NB4 (cell line): Measurements from ENCODE around the gene DUS3L.

Experiments
- DNase-seq: peaks from one replicate; pipeline ENCODE4 v3.0.0; 2010; ENCODE audit warnings: low read depth
- H3K4me3 ChIP-seq: one replicate; pipeline ENCODE4 v1.5.1; 2011; ENCODE audit warnings: mild to moderate bottlenecking, low read depth, low read length, moderate library complexity
- MYC ChIP-seq: IDR thresholded peaks from 2 replicates; pipeline ENCODE4 v1.6.1; 2011; ENCODE audit warnings: low read depth, low read length
- POLR2A ChIP-seq: IDR thresholded peaks from 2 replicates; pipeline ENCODE4 v1.6.1; 2011; ENCODE audit warnings: mild to moderate bottlenecking; ENCODE audit not compliant: insufficient read length; ENCODE audit errors: extremely low read depth
- TF ChIP-seq, protein P1 (sequence below): IDR thresholded peaks from one replicate; pipeline ENCODE4 v1.5.1; 2012; ENCODE audit warnings: low read depth, low read length
- TF ChIP-seq, protein P2 (sequence below): IDR thresholded peaks from 2 replicates; pipeline ENCODE4 v1.6.1; 2011; ENCODE audit warnings: low read depth, low read length

DUS3L gene

GRCh38 chr19:5832527-5833216 is 41.7 kb upstream of the DUS3L start:
- no peak overlapping the region for H3K4me3 ChIP-seq
- DNase-seq: no peak
- TF ChIP-seq, protein P1, sequence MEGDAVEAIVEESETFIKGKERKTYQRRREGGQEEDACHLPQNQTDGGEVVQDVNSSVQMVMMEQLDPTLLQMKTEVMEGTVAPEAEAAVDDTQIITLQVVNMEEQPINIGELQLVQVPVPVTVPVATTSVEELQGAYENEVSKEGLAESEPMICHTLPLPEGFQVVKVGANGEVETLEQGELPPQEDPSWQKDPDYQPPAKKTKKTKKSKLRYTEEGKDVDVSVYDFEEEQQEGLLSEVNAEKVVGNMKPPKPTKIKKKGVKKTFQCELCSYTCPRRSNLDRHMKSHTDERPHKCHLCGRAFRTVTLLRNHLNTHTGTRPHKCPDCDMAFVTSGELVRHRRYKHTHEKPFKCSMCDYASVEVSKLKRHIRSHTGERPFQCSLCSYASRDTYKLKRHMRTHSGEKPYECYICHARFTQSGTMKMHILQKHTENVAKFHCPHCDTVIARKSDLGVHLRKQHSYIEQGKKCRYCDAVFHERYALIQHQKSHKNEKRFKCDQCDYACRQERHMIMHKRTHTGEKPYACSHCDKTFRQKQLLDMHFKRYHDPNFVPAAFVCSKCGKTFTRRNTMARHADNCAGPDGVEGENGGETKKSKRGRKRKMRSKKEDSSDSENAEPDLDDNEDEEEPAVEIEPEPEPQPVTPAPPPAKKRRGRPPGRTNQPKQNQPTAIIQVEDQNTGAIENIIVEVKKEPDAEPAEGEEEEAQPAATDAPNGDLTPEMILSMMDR: no peak
- TF ChIP-seq, protein P2, sequence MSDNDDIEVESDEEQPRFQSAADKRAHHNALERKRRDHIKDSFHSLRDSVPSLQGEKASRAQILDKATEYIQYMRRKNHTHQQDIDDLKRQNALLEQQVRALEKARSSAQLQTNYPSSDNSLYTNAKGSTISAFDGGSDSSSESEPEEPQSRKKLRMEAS: no peak
- TF ChIP-seq MYC (no peak), POLR2A (no peak)

DNA sequence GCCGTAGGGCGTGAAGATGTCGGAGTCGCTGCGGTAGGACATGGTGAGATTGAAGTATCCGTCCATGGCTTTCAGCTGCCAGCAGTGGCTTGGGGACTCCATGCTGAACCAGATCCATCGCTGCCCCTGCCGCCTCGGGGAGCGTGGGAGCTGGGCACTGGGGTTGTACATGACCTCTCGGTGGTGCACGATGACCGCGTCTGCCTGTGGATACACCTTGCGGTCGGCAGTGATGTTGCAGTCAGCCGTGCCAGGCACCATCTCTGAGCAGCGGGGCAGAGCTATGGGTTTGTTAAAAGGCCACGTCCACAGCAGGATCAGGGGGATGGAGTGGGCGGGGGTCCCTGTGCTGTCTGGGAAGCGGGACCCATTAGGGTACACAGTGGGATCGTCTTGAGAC is 41.1 kb upstream of the DUS3L start:
- DNase-seq: no peak
- H3K4me3 ChIP-seq: no peak overlapping the region
- TF ChIP-seq MYC (no peak), POLR2A (no peak)
- TF ChIP-seq, protein P2: no peak
- TF ChIP-seq, protein P1: no peak

- TF ChIP-seq MYC (no peak), POLR2A (no peak)
- TF ChIP-seq, protein P2: no peak
- H3K4me3 ChIP-seq: no peak overlapping the region
- DNase-seq: no peak
Measured at GRCh38 chr19:5831159-5831558, 40.2 kb upstream of the DUS3L start.

GRCh38 chr19:5829567-5830310 is 38.8 kb upstream of the DUS3L start:
- DNase-seq: no peak
- TF ChIP-seq, protein P2: no peak
- TF ChIP-seq POLR2A (no peak), MYC (no peak)
- TF ChIP-seq, protein P1: no peak
- H3K4me3 ChIP-seq: no peak overlapping the region

DNA sequence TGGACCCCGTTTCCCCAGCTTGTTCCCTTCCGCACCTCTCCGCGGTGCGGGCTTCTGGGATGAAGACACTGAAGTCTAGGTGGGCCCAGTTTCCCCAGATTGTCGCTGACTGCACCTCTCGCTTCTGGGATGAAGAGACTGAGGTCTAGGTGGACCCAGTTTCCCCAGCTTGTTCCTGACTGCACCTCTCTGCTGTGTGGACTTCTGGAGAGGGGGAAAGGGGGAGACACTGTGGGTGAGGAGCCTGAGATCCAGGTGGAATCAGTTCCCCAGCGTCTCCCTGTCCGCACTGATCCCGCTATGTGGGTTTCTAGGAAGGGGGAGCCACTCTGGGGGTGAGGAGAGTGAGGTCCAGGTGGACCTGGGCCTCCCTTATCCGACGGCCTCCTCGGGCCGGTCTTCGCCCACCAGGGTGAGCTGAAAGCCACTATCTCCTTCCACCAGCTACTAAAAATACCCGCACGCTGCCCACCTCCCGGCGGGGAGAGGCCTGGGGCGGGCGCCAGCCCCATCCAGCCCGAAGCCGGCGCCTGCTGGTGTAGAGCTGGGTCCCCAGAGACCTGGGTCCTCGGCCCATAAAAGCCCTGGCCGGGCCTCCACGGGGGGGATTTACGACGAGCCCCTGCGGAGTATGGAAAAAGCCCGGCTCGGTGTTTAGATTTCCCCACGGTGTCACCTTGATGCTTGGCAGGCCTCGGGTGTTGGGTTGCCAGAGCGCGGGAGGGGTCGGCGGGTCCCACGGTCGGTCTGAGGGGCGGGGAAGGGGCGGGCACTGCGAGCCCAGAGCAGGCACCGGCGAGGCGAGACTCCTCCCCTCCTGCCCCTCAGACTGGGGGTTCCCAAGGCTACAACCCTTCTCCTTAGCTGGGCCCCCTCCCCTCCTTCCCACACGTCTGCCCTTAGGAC is 38.0 kb upstream of the DUS3L start:
- H3K4me3 ChIP-seq: peak overlapping the region; percentile 72
- peak; percentile 64 for DNase-seq

GRCh38 chr19:5827891-5828660 is 37.1 kb upstream of the DUS3L start:
- DNase-seq: peak; percentile 90
- TF ChIP-seq, protein P2: peak; percentile 22; the same call in 1 of the 2 replicates
- TF ChIP-seq, protein P1: no peak
- peak; percentile 98 for TF ChIP-seq POLR2A
- peak overlapping the region; percentile 72 for H3K4me3 ChIP-seq

More for the DNA sequence above, 38.0 kb upstream of the DUS3L start:
- TF ChIP-seq POLR2A (peak; percentile 26), MYC (no peak)
